T-helper 2 cell (primary cell): ENCODE results near the gene MYO15A.

ENCODE experiments used
- DNase-seq, 5 experiments: peaks; one replicate each; pipeline versions ENCODE4 v3.0.0 to v3.0.0-alpha.2; 2012 to 2022

The MYO15A gene

DNA sequence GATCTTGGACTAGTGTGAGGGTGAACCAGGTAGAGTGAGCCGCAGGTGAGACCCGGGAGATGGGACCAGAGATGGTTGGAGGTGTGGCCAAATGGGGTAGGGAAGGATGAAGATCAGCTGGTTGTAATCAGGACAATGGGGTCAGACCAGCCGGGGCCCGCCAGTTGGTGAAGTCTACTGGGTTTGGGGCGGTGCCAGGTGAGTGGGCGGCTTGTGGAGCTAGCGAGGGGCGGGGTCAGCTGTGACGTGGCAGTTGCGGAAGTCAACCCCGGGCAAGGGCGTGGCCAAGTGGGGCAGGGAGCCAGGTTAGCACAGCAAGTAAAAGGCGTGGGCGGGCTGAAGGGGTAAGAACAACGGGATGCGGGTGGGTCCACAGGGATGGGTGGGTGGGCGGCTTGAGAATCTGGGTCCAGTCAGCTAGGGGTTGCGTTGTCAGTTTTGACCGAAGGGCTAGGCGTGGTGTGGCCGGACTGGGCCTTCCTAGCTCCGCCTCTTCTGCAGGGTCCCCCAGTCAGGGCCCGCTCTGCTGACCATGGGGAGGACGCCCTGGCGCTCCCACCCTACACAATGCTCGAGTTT lies 49.6 kb downstream of the MYO15A start:
- DNase-seq, result peak; percentile 86 to 93 (median 90)

DNA sequence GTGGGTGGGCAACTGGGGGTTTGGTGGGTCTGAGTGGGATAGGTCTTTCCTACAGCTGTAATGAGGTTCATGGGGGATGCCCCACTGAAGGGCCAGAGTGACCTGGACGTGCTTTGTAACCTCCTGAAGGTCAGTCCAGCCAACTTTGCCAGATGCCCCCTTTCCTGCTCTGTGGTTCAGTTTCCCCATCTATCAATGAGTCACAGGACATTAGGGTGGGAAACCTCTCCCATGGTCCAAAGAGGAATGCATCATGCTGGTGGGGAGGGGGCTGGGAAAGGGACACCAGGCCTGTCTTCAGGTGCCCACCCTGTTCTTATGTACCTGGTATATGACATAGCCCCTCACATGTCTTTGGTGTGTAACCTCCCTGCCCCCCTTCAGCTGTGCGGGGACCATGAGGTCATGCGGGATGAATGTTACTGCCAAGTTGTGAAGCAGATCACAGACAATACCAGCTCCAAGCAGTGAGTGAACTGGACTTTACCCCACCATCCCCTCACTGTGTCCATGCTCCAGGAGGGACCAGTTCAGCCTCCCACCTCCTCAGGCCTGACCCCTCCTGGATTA lies 51.1 kb downstream of the MYO15A start:
- no peak for DNase-seq

DNA sequence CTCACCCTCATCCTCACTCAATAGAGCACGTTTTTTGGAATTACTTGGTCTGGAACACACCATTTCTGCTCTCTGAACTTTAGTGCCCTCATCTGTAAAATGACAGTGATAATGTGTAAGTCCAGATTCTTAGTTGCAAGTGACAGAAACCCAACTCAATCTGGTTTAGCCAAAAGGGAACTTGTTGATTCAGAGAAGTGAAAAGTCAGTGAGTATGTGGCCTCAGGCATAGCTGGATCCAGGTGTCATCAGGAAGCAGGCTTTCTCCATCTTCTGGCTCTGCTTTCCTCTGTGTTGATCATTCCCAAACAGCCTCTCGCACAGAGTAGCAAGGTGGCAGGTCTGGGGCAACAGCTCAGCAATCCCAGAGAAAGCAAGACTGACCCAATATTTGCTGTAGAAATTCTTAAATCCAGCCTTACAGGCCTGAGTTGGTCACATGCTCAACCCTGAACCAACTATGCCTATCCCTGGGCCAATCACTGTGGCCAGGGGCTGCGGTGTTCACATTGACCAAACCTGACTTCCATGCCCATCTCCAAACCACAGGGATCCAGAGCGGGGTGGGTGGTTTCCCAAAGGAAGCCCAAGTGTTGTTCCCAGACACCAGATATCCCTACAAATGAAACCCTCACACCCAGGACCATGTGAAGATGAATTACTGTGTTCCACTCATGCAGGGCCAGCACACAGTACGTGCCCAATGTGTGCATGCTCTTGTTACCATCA lies 51.7 kb downstream of the MYO15A start:
- no peak for DNase-seq

DNA sequence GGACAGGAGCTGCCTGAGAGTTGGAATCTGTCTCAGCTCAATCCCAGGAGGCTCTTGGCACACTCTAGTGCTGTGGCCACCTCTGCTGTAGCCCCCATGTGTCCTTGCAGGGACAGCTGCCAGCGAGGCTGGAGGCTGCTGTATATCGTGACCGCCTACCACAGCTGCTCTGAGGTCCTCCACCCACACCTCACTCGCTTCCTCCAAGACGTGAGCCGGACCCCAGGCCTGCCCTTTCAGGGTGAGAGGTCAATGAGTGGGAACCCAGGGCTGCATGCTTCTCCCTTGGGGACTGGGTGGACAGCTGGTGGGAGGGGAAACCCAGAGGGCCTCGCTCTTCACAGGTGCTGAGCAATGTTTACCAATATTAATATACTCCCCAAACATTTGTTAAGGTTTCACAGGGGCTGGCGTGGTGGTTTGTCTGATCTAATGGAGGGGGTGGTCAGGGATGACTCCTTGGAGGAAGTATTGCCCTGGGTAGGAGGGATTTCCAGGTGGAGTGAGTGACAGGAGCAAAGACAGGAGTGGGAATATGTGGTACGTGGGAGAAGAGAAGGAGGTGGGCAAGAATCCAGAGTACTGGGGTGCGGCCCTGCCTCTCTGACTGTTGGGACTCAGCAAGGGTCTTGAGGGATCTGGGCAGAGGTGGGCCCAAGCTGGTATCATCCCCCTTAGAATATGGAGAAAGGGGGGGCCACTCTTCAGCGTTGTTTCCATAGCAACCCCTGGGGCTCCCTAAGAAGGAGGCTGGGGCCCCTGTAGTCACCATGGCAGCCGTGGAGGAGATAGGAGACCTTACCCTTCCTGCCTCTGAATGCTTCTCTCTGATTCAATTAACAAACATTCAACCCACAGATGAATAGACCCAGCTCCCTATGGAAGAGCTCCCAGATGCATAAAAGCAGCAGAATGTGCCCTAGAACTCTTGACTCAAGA lies 52.9 kb downstream of the MYO15A start:
- DNase-seq, result no peak

DNA sequence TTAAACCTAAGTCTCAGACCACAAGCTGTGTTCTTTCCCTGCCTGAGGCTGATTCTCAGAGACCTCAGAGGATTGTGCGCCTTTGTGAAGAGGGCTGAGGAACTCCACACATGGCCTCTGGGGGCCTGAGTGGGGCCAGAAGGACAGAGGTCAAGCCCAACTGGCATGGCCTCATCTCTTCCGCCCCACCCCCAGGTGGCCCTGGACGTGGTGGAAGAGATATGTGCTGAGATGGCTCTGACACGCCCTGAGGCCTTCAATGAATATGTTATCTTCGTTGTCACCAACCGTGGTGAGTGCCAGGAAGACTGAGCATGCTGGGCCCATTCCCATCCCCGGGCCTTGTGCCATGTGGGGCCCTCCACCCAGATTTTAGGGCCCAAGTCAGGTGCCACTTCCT lies 55.0 kb downstream of the MYO15A start:
- DNase-seq, result no peak

DNA sequence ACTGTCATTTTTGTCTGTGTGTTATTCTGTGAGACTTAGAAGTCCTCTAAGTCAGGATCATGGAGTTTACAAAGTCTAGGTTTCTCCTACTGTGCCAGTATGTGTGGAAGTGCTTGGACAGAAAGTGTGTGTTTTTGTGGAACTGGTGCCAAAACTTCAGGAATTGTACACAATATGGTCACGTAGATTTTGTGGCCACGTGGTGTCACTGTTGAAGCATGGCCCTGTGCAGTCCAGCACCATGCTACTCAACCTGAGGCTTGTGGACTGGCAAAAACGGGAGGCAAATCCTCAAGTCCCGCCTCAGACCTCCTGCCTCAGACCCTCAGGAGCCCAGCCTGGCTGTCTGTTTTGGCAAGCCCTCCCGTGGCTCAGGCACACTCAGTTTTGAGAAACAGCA lies 58.3 kb downstream of the MYO15A start:
- no peak for DNase-seq

DNA sequence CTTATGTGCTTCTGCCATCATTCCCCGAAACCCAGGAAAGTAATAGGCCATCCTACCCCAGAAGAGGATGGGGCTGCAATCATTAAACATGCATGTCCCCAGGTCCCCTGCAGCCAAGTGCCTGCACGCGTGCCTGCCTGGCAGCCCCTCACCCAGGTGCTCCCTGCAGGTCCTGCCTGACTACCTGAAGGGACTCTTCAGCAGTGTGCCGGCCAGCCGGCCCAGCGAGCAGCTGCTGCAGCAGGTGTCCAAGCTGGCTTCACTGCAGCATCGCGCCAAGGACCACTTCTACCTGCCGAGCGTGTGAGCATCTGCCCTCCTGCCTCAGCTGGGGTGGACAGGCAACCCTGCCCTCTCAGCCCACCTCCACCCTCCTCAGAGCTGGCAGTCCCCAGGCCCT lies 58.9 kb downstream of the MYO15A start:
- DNase-seq, result no peak

DNA sequence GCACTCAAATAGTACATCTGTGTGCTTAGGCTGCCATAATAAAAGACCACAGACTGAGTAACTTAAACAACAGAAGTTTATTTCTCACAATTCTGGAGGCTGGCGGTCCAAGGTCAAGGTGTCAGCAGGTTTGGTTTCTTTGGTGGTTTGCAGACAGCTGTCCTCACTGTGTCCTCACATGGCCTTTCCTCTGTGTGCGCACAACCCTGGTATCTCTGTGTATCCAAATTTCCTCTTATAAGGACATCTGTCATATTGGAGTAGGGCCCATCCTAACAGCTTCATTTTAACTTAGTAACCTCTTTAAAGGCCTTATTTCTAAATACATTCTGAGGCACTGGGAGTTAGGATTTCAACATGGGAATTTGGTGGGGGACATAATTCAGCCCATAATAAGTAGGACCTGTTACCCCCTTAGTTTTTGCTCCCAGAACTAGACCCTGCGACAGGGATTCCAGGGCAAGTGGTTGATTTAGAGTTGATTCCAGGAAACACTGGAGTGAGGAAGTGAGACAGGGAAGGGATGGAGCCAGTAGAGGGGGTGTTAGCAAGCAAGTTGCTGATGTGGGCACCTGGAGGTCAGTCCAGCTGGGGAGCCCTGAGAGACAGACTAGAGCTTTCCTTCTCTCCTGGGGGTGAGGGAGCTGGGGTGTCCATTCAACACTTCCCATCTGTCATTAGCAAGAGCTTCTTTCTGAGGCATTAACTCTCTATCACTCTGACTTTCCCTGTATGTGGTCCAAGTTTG lies 64.1 kb downstream of the MYO15A start:
- DNase-seq, result no peak

DNA sequence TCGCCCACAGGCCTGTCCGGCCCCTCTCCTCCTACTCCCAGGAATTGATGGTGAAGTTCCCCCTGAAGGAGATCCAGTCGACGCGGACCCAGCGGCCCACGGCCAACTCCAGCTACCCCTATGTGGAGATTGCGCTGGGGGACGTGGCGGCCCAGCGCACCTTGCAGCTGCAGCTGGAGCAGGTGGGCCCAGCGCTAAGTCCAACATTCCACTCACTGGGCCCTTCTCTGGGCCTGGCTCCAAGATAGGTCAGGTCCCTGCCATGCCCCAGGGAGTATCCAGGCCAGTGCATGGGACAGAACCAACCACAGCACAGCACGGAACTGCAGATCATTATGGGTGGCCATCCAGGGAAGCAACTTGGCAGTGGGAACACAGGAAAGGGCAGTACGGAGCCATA lies 65.2 kb downstream of the MYO15A start:
- no peak for DNase-seq

DNA sequence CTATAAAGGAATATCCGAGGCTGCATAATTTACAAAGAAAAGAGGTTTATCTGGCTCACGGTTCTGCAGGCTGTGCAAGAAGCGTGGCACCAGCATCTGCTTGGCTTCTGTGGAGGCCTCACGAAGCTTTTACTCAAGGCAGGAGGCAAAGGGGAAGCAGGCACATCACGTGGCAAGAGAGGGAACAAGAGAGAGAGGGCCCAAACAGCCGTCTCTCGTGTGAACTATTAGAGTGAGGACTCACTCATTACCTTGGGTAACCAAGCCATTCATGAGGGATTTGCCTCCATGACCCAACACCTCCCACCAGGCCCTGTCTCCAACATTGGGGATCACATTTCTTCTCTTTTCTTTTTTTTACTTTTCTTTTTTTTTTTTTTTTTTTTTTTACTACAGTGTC lies 67.6 kb downstream of the MYO15A start:
- DNase-seq, result no peak

DNA sequence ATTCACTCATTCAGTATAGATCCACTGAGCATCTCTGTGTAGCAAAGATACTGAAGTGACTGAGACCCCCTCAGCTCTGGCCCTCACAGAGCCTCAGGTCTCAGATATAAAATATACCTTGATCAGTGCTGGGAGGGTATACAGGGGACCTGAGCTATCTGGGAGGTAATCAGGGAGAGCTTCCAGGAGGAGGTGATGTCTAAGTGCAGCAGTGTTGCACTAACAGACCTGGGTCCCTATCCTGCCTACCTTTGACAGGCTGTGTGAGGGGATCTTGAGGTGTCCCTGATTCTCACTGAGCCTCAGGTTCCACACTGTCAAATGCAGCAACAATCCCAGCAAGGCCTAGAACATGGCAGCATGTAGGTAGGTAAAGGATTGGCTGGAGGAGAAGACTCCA lies 68.6 kb downstream of the MYO15A start:
- no peak for DNase-seq

DNA sequence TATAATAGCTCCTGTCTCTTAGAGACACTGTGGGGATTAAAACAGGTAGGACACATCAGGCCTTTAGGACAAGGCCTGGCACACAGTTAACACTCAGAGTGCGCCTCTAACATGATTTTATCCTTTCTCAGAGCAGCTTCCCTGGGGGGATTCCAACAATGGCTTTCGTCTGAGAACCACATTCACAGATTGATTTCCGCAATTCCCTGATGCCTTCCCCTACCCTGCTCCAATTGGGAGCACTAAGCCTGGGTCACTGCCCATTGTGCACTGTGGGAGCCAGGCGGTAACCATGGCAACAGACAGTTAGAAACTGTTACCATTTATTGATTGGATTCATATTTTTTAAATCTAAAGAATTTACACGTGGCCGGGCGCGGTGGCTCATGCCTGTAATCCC lies 69.2 kb downstream of the MYO15A start:
- DNase-seq, result no peak

DNA sequence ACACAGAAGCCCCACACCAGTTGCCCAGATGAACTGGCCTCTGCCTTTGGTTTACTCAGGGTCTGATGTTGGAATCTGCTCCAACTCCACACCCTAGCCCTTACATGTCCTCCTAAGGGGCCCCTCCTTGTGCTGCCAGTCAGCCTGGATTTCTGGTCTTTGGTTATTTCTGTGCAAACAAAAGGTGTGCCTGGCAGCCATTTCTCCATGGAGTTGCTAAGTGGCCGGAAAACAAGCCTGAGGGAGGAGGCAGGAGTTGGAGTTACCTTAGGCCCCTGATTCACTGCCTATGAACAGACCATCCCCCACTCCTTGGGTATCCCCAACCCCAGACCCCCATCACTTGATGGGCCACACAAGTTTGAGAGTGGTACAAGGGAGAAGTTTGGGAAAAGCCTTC lies 70.6 kb downstream of the MYO15A start:
- DNase-seq, result no peak

DNA sequence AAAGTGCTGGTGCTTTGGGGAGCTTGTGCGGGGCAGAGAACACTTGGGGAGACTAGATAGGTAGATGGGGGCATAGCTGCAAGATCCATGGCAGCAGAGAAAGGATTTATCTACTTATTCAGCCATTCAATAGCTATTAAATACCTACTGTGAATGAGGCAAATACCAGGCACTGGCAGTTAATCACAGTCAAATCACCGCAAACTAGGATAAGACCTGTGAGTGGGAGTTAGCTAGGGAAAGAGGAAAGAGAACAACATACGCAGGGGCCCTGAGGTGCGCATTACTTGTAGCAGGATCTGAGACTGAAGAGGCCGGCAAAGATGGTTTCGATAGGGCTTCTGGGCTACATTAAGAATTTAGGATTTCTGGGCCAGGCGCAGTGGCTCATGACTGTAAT lies 71.2 kb downstream of the MYO15A start:
- DNase-seq, result no peak

DNA sequence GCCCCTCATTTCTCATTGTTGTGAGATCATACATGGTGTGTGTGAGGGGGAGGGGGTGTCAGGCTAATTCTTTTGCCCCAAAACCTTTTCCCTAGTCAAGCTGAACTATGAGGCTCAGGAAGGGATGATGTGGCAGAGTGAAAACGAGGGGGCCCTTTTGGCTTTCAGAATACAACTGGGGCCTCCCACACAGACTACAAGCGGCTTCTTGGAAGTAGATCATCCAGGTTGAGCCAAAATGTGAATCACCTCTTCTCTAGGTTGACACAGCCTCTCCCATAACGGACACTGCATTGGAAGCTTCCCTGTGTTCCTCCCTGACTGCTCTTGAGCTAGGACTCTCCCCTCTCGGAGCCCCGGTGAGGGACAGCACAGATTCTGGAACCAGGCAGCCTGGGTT lies 72.8 kb downstream of the MYO15A start:
- peak in 2 of 5 experiments; percentile 33 for DNase-seq

DNA sequence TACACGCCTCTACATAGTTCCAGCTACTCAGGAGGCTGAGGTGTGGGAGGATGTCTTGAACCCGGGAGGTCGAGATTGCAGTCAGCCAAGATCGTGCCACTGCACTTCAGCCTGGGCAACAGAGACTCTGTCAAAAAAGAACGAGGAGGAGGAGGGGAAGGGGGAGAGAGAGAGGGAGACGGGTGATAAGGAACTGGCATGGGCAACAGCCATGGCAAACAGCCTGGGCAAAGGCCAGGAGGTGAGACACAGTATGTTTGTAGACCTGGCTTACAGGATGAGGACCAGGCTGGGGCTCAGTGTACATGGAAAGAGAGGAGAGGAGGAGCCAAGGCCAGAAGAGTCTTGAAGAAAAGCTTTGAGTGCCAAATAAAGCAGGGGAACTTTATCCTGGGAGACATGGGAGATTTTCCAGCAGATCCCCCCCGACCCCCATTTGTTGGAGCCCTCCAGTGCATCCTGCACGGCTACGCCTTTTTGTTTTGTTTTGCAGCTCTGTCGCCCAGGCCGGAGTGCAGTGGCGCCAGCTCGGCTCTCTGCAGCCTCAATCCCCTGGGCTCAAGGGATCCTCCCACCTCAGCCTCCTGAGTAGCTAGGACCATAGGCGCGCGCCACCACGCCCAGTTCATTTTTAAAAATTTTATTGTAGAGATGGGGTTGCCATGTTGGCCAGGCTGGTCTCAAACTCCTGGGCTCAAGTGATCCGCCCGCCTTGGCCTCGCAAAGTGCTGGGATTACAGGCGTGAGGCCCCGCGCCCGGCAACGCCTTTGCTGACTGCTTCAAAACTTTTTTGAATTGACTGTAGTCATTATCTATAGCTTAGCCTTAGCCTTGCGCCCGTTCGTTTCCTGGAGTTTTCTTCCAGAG lies 73.8 kb downstream of the MYO15A start:
- peak in 1 of 5 experiments; percentile 35 for DNase-seq

DNA sequence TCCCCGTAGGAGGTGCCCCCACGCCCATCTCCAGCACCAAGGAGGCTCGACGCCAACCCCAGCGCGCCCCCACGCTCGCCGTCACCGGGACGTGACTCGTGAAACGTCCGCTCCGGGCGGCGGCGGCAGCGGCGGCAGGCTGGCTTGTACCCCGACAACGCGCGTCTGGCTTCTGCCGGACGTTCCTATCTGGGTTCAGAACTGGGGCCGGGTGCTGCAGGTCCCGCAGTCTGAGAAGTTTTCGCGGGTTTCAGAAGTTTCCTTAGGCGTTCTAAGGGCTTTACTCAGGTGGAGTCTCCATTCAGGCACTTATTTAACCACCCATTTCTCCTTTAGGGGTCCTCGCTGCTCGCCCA lies 74.4 kb downstream of the MYO15A start:
- DNase-seq, result peak; percentile 57 to 91 (median 76)

DNA sequence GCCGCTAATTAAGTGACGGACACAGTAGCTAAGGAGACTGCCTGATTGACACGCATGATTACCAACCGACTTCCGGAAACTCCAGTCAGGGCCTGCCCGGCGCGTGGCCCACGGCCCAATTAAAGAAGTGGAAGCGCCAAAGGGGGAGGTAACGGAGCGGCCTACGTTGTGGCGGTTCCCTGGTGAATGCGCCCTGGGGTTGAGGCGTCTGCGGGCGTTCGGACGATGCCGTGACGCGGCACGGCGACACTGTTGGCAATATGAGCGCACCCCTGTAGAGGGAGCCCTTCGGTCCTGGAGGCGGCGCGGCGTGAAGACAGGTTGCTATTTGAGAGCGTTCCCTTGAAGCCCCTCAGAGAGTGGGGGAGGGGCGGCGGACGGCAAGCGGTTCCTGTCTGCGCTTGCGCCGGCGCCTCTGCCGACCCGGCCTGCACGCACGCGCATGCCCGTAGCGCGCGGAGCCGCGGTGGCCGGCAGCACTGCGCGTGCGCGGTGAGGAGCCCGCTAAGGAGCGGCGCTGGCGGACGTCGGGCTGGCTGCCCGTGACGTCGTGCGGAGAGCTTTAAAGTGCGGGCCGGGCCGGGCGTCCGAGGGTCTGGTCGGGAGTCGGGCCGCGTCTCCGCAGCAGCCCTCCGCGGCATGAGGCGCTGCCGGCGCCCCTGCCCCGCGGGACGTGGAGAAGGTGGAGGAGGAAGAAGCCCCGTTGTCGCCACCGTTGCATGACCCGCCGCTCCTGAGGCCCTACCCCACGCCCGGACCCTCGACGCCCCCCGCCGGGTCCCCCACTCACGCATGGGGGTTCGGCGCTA lies 75.0 kb downstream of the MYO15A start, which contains the start of gene ALKBH5:
Gene ALKBH5 (plus strand): TSS at position 495 of the 809 bp plus-strand sequence. CDS start 416 bp downstream, outside the sequence.
- DNase-seq, result peak; percentile 92 to 100 (median 97)

DNA sequence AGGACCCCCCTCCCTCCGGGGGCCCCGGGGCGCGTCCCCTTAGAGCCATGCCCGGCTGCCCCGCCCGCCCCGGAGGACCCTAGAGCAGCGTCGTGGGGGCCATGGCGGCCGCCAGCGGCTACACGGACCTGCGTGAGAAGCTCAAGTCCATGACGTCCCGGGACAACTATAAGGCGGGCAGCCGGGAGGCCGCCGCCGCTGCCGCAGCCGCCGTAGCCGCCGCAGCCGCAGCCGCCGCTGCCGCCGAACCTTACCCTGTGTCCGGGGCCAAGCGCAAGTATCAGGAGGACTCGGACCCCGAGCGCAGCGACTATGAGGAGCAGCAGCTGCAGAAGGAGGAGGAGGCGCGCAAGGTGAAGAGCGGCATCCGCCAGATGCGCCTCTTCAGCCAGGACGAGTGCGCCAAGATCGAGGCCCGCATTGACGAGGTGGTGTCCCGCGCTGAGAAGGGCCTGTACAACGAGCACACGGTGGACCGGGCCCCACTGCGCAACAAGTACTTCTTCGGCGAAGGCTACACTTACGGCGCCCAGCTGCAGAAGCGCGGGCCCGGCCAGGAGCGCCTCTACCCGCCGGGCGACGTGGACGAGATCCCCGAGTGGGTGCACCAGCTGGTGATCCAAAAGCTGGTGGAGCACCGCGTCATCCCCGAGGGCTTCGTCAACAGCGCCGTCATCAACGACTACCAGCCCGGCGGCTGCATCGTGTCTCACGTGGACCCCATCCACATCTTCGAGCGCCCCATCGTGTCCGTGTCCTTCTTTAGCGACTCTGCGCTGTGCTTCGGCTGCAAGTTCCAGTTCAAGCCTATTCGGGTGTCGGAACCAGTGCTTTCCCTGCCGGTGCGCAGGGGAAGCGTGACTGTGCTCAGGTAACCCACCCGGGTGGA lies 75.8 kb downstream of the MYO15A start:
- DNase-seq, result peak; percentile 56 to 80 (median 66)
